B cell (primary cell): ENCODE measurements around the gene CERS6. TPM values are rescaled to one million over a fixed set of nuclear protein-coding genes. Genes with fewer than 3 reads are reported as not detected.

ENCODE experiments used
- ATAC-seq: fragments of 200-7000 bp; cut with Tn5 transposase; one replicate; pipeline ENCODE4 v1.10.0; 2021; ENCODE audit warnings: low read depth, mild to moderate bottlenecking, moderate number of reproducible peaks, moderate library complexity
- CTCF ChIA-PET: fragments of 350-600 bp; sonication (Branson Sonifier 250); formaldehyde crosslinking; loops from one replicate; lab custom pipeline; 2021; ENCODE audit warnings: antibody characterized with exemption, inconsistent platforms; lab: Charles Lee
- POLR2A ChIA-PET: fragments of 350-600 bp; sonication (Branson Sonifier 250); formaldehyde crosslinking; loops from one replicate; lab custom pipeline; 2021; ENCODE audit warnings: antibody characterized with exemption; lab: Charles Lee
- DNase-seq: peaks from one replicate; pipeline ENCODE4 v3.0.0; 2013
- H2AFZ ChIP-seq: 2 replicates; pipeline ENCODE4 v1.6.1; 2012; ENCODE audit warnings: mild to moderate bottlenecking, low read depth, low read length; ENCODE audit not compliant: insufficient read depth, poor library complexity, severe bottlenecking
- H3K27ac ChIP-seq, 2 donors: 1 replicate in 1 of 2; 2 replicates in 1 of 2; pipeline ENCODE4 v1.5.1; 2012 to 2013; ENCODE audit warnings: low read length in 2 of 2, mild to moderate bottlenecking in 2 of 2, moderate library complexity in 1 of 2
- H3K27me3 ChIP-seq, 4 experiments: fragments of 200-600 bp in 1 of 4; sonication (generic) in 1 of 4; replicated peaks in 1 of 4; 1 replicate in 2 of 4; 2 replicates in 2 of 4; pipeline versions ENCODE4 v1.6.1 to v1.7.0; 2013 to 2016; ENCODE audit warnings: low read length in 3 of 4, mild to moderate bottlenecking in 2 of 4, mixed read lengths in 1 of 4, moderate library complexity in 1 of 4; ENCODE audit not compliant: insufficient read depth in 4 of 4, control insufficient read depth in 3 of 4; ENCODE audit errors: control extremely low read depth in 1 of 4
- H3K36me3 ChIP-seq, 2 experiments: replicated peaks in 1 of 2; 1 replicate in 1 of 2; 2 replicates in 1 of 2; pipeline versions ENCODE4 v1.6.1 to v1.7.1; 2013; ENCODE audit warnings: low read length in 1 of 2; ENCODE audit not compliant: insufficient read depth in 2 of 2, control insufficient read depth in 1 of 2; ENCODE audit errors: control extremely low read depth in 1 of 2, extremely low read depth in 1 of 2
- H3K4me1 ChIP-seq, 2 donors: fragments of 200-600 bp in 1 of 2; sonication (generic) in 1 of 2; 1 replicate in 1 of 2; 2 replicates in 1 of 2; pipeline versions ENCODE4 v1.5.1 to v1.6.1; 2013 to 2017; ENCODE audit warnings: low read length in 2 of 2; ENCODE audit not compliant: control insufficient read depth in 2 of 2, insufficient read depth in 2 of 2
- H3K4me2 ChIP-seq: replicated peaks from 2 replicates; pipeline ENCODE3; 2012; ENCODE audit warnings: mild to moderate bottlenecking, low read depth, low read length; ENCODE audit not compliant: poor library complexity, severe bottlenecking
- H3K4me3 ChIP-seq, 5 experiments: fragments of 200-600 bp in 1 of 5; sonication (generic) in 1 of 5; 1 replicate in 3 of 5; 2 replicates in 2 of 5; pipeline versions ENCODE4 v1.5.1 to v1.7.0; 2011 to 2016; ENCODE audit warnings: low read length in 4 of 5, mild to moderate bottlenecking in 4 of 5, low read depth in 2 of 5, control low read depth in 1 of 5, moderate library complexity in 1 of 5; ENCODE audit not compliant: insufficient read depth in 1 of 5; ENCODE audit errors: control extremely low read depth in 1 of 5, extremely low read depth in 1 of 5
- H3K79me2 ChIP-seq: fragments of 200-600 bp; sonication (generic); one replicate; pipeline ENCODE4 v1.6.0; 2016; ENCODE audit warnings: low read length; ENCODE audit not compliant: control insufficient read depth, insufficient read depth
- H3K9ac ChIP-seq: fragments of 200-600 bp; sonication (generic); 2 replicates; pipeline ENCODE4 v1.6.1; 2017; ENCODE audit warnings: mild to moderate bottlenecking, low read length, moderate library complexity
- H3K9me3 ChIP-seq, 3 donors: one replicate each; pipeline versions ENCODE4 v1.6.1 to v1.7.1; 2013; ENCODE audit warnings: low read length in 2 of 3; ENCODE audit not compliant: control insufficient read depth in 2 of 3, insufficient read depth in 1 of 3; ENCODE audit errors: control extremely low read depth in 1 of 3
- H4K20me1 ChIP-seq: 2 replicates; pipeline ENCODE4 v1.6.0; 2012; ENCODE audit warnings: mild to moderate bottlenecking, low read length; ENCODE audit not compliant: insufficient read depth, control insufficient read depth, poor library complexity, severe bottlenecking
- H3K27ac Mint-ChIP-seq: one replicate; pipeline ENCODE4 v1.8.0; 2021; ENCODE audit warnings: mixed read lengths
- H3K27me3 Mint-ChIP-seq: one replicate; pipeline ENCODE4 v1.8.0; 2021; ENCODE audit warnings: mixed read lengths
- H3K4me1 Mint-ChIP-seq: one replicate; pipeline ENCODE4 v1.8.0; 2021; ENCODE audit warnings: mixed read lengths
- H3K4me3 Mint-ChIP-seq: one replicate; pipeline ENCODE4 v1.8.0; 2021; ENCODE audit warnings: mixed read lengths
- H3K9me3 Mint-ChIP-seq: one replicate; pipeline ENCODE4 v1.8.0; 2022; ENCODE audit warnings: mixed read lengths; ENCODE audit not compliant: insufficient read depth
- CTCF ChIP-seq: fragments of 200-600 bp; IDR thresholded peaks from one replicate; pipeline ENCODE4 v1.8.0; 2022; ENCODE audit warnings: antibody characterized with exemption, mild to moderate bottlenecking
- EZH2 ChIP-seq: IDR thresholded peaks from 2 replicates; pipeline ENCODE4 v1.6.1; 2012; ENCODE audit warnings: borderline replicate concordance, low read depth, mild to moderate bottlenecking, moderate library complexity, low read length; ENCODE audit not compliant: insufficient read depth, poor library complexity, severe bottlenecking
- WGBS: methylation state at CpG from one replicate; pipeline ENCODE4 v1.1.5; 2013; ENCODE audit warnings: missing lambda C conversion rate; ENCODE audit not compliant: insufficient coverage; 5-methylcytosine and 5-hydroxymethylcytosine counted together
- intact Hi-C: fragments of 100-400 bp; cut with micrococcal nuclease; formaldehyde crosslinking; loops from one replicate; pipeline ENCODE4 v1.10.0; 2022
- polyA plus RNA-seq: library from polyadenylated mRNA; depleted of rRNA; stranded (reverse); fragments of >200 nt; gene quantifications from 2 replicates; pipeline ENCODE4 v1.2.3, GENCODE V29; 2012
- total RNA-seq, 2 donors: library from RNA; stranded (reverse); fragments of 120-200 nt in 1 of 2; gene quantifications; 1 replicate in 1 of 2; 2 replicates in 1 of 2; pipeline versions ENCODE4 v1.2.3 to v1.2.4, GENCODE V29; 2013 to 2022

The CERS6 gene
- total and polyA plus RNA-seq, 2 donors (not counting 1 experiment from before 2014, with no cell fraction given), result 2.2 to 5.5 TPM

GRCh38 chr2:168611896-168612650 lies 156.0 kb downstream of the CERS6 start:
- no peaks in the 10 kb centered on the region for H3K4me1 ChIP-seq
- no peak overlapping the region for H2AFZ ChIP-seq
- intact Hi-C loops, result no loop called here
- H3K4me3 ChIP-seq, result no peak overlapping the region
- H3K9ac ChIP-seq, result no peak overlapping the region
- Mint-ChIP-seq H3K9me3 (peaks cover 4% of the 10 kb centered on the region), H3K27ac (no peak overlapping the region), H3K4me1 (peaks cover 6% of the 10 kb centered on the region), H3K4me3 (no peak overlapping the region), H3K27me3 (no peaks in the 10 kb centered on the region)
- no peak overlapping the region for H3K27ac ChIP-seq
- no peaks in the 10 kb centered on the region for H3K36me3 ChIP-seq
- DNase-seq, result no peak
- 72% methylated on average over 2 of the region's 4 CpGs for WGBS
- ChIA-PET CTCF (no interaction called here), POLR2A (no interaction called here)
- no peaks in the 10 kb centered on the region for H3K27me3 ChIP-seq
- TF ChIP-seq CTCF (no peak), EZH2 (no peak)
- no peaks in the 10 kb centered on the region for H4K20me1 ChIP-seq
- H3K79me2 ChIP-seq, result peaks cover 7% of the 10 kb centered on the region
- peaks cover 0 to 8% (median 0%) of the 10 kb centered on the region in 3 donors for H3K9me3 ChIP-seq
- no peak overlapping the region for H3K4me2 ChIP-seq
- no peak for ATAC-seq

- ChIA-PET POLR2A (no interaction called here), CTCF (interaction anchor here (0.6 kb wide), 1 partner anchor 147 kb away, joined by 5 read pairs; no protein-coding TSS in a partner anchor)
- Histone ChIP-seq H3K4me2 (no peak overlapping the region), H3K79me2 (peaks cover 7% of the 10 kb centered on the region), H3K27me3 (no peaks in the 10 kb centered on the region), H3K9me3 (peaks cover 0 to 8% (median 0%) of the 10 kb centered on the region in 3 donors), H3K27ac (no peak overlapping the region), H3K4me3 (no peak overlapping the region), H2AFZ (no peak overlapping the region), H3K4me1 (no peaks in the 10 kb centered on the region), H3K9ac (no peak overlapping the region), H3K36me3 (no peaks in the 10 kb centered on the region), H4K20me1 (no peaks in the 10 kb centered on the region)
- Mint-ChIP-seq H3K9me3 (peaks cover 4% of the 10 kb centered on the region), H3K4me1 (peaks cover 6% of the 10 kb centered on the region), H3K27ac (no peak overlapping the region), H3K27me3 (no peaks in the 10 kb centered on the region), H3K4me3 (no peak overlapping the region)
- TF ChIP-seq EZH2 (no peak), CTCF (no peak)
- no peak for DNase-seq
- intact Hi-C loops, result no loop called here
- WGBS, result 92% methylated on average over 2 of the region's 2 CpGs
- ATAC-seq, result no peak
Observed at GRCh38 chr2:168612719-168613118, 156.6 kb downstream of the CERS6 start.
